SK-N-SH (cell line): Measurements from ENCODE around the gene RASAL3.

ENCODE experiments used
- EP300 ChIP-seq, 2 experiments: IDR thresholded peaks; 2 replicates each; pipeline versions ENCODE4 v1.4.0 to v1.6.1; 2012; ENCODE audit warnings: borderline replicate concordance in 1 of 2, low read depth in 1 of 2, low read length in 1 of 2
- POLR2AphosphoS5 ChIP-seq: IDR thresholded peaks from 2 replicates; pipeline ENCODE4 v1.6.1; 2012; ENCODE audit warnings: low read depth, low read length
- TEAD4 ChIP-seq: IDR thresholded peaks from 2 replicates; pipeline ENCODE4 v1.4.0; 2012; ENCODE audit warnings: mild to moderate bottlenecking, borderline replicate concordance; ENCODE audit not compliant: insufficient read depth
- TF ChIP-seq, protein P1 (sequence below): IDR thresholded peaks from 2 replicates; pipeline ENCODE4 v1.4.0; 2012; ENCODE audit warnings: low read depth, borderline replicate concordance
- TF ChIP-seq, protein P2 (sequence below): fragments of 150-350 bp; IDR thresholded peaks from 2 replicates; pipeline ENCODE4 v1.6.1; 2017; ENCODE audit warnings: antibody characterized with exemption, low read length, low read depth, borderline replicate concordance
- TF ChIP-seq, protein P3 (sequence below): IDR thresholded peaks from 2 replicates; pipeline ENCODE4 v1.4.0; 2012; ENCODE audit warnings: low read depth
- TF ChIP-seq, protein P4 (sequence below): IDR thresholded peaks from 2 replicates; pipeline ENCODE4; 2012

DNA sequence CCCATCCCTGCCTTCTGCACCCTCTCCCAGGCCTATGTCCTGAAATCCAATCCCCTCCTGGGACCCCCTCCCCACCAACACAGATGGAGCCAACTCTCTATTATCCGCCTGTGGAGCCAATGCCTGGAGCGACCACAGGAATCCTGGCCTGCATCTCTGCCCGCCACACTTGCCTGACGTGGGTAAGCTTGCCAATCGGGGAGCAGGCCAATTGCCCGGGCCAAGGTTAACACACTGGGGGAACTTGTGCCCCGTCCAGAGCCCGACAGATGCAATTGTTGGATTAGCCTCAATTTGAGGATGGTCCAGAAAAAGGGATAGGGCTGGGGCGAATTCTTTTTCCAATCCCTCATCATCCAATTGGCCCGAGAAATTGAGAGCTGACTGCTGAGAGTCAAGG is 20.5 kb downstream of the RASAL3 start:
- TF ChIP-seq, protein P1, sequence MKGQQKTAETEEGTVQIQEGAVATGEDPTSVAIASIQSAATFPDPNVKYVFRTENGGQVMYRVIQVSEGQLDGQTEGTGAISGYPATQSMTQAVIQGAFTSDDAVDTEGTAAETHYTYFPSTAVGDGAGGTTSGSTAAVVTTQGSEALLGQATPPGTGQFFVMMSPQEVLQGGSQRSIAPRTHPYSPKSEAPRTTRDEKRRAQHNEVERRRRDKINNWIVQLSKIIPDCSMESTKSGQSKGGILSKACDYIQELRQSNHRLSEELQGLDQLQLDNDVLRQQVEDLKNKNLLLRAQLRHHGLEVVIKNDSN = no peak
- TF ChIP-seq, protein P2, sequence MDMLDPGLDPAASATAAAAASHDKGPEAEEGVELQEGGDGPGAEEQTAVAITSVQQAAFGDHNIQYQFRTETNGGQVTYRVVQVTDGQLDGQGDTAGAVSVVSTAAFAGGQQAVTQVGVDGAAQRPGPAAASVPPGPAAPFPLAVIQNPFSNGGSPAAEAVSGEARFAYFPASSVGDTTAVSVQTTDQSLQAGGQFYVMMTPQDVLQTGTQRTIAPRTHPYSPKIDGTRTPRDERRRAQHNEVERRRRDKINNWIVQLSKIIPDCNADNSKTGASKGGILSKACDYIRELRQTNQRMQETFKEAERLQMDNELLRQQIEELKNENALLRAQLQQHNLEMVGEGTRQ = no peak
- TF ChIP-seq, protein P3, sequence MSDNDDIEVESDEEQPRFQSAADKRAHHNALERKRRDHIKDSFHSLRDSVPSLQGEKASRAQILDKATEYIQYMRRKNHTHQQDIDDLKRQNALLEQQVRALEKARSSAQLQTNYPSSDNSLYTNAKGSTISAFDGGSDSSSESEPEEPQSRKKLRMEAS = no peak
- TF ChIP-seq, protein P4, sequence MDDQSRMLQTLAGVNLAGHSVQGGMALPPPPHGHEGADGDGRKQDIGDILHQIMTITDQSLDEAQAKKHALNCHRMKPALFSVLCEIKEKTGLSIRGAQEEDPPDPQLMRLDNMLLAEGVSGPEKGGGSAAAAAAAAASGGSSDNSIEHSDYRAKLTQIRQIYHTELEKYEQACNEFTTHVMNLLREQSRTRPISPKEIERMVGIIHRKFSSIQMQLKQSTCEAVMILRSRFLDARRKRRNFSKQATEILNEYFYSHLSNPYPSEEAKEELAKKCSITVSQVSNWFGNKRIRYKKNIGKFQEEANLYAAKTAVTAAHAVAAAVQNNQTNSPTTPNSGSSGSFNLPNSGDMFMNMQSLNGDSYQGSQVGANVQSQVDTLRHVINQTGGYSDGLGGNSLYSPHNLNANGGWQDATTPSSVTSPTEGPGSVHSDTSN = no peak
- TF ChIP-seq TEAD4 (no peak), EP300 (IDR thresholded peaks at IDR 0.05; ENCODE audit: borderline replicate concordance in 1 of 2, low read depth in 1 of 2, low read length in 1 of 2) (no peak), POLR2AphosphoS5 (no peak)
